Measurements from ENCODE around the gene TP63. TPM values are rescaled to one million over a fixed set of nuclear protein-coding genes. Genes with fewer than 3 reads are reported as not detected.

TP63 gene
- total and polyA plus RNA-seq, 2 experiments from 2014 or later = not detected

GRCh38 chr3:189908646-189909045 is 277.5 kb downstream of the TP63 start:
- Histone ChIP-seq H3K4me2 (no peak overlapping the region), H3K36me3 (ENCODE audit: insufficient read depth) (no peaks in the 10 kb centered on the region), H3K27ac (ENCODE audit: low read depth) (no peak overlapping the region), H2AFZ (peak overlapping the region; percentile 80), H3K79me2 (replicated peaks; ENCODE audit: insufficient read depth) (no peaks in the 10 kb centered on the region), H3K4me1 (ENCODE audit: insufficient read depth) (peaks cover 7% of the 10 kb centered on the region), H3K27me3 (ENCODE audit: insufficient read depth) (no peaks in the 10 kb centered on the region), H3F3A (replicated peaks; ENCODE audit: low read depth) (no peaks in the 10 kb centered on the region), H3K4me3 (no peak overlapping the region), H3K9me2 (ENCODE audit: insufficient read depth) (peaks cover 11% of the 10 kb centered on the region; the same call in 1 of the 2 replicates), H4K20me1 (replicated peaks; ENCODE audit: insufficient read depth) (no peaks in the 10 kb centered on the region)
- no peaks in the 10 kb centered on the region for H3K36me3 Mint-ChIP-seq (ENCODE audit: low read depth)
- TF ChIP-seq POLR2AphosphoS5 (IDR thresholded peaks at IDR 0.05; ENCODE audit: low read depth) = no peak
- no peak for TF ChIP-seq ZNF114 (CRISPR knock-in tag; IDR thresholded peaks at IDR 0.05)
- H3K4me3 Mint-ChIP-seq = no peak overlapping the region
- ATAC-seq (no peak), DNase-seq (ENCODE audit: low spot score) (no peak)
- H3K27ac Mint-ChIP-seq = no peak overlapping the region; the same call in 1 of the 2 replicates
- H3K9me3 Mint-ChIP-seq = no peaks in the 10 kb centered on the region
- H3K27me3 Mint-ChIP-seq (ENCODE audit: insufficient read depth, low read depth, poor library complexity) = no peaks in the 10 kb centered on the region
- peaks cover 14% of the 10 kb centered on the region for H3K4me1 Mint-ChIP-seq

GRCh38 chr3:189909139-189909538 is 277.9 kb downstream of the TP63 start:
- H3K4me1 ChIP-seq (ENCODE audit: insufficient read depth) = peaks cover 7% of the 10 kb centered on the region
- no peaks in the 10 kb centered on the region for H3K27me3 Mint-ChIP-seq (ENCODE audit: insufficient read depth, low read depth, poor library complexity)
- DNase-seq (ENCODE audit: low spot score) = no peak
- H3F3A ChIP-seq (replicated peaks; ENCODE audit: low read depth) = no peaks in the 10 kb centered on the region
- H3K4me2 ChIP-seq = no peak overlapping the region
- no peak for ATAC-seq
- H3K9me2 ChIP-seq (ENCODE audit: insufficient read depth) = peaks cover 11% of the 10 kb centered on the region; the same call in 1 of the 2 replicates
- no peaks in the 10 kb centered on the region for H3K9me3 Mint-ChIP-seq
- H3K36me3 ChIP-seq (ENCODE audit: insufficient read depth) = no peaks in the 10 kb centered on the region
- no peaks in the 10 kb centered on the region for H3K79me2 ChIP-seq (replicated peaks; ENCODE audit: insufficient read depth)
- H3K4me3 Mint-ChIP-seq = no peak overlapping the region
- no peak overlapping the region for H3K27ac Mint-ChIP-seq
- no peak overlapping the region for H3K4me3 ChIP-seq
- no peaks in the 10 kb centered on the region for H3K27me3 ChIP-seq (ENCODE audit: insufficient read depth)
- TF ChIP-seq ZNF331 (CRISPR knock-in tag; IDR thresholded peaks at IDR 0.05; ENCODE audit: low read depth) (no peak), ZNF462 (CRISPR knock-in tag; IDR thresholded peaks at IDR 0.05) (no peak)
- H2AFZ ChIP-seq = no peak overlapping the region
- H3K27ac ChIP-seq (ENCODE audit: low read depth) = no peak overlapping the region
- H3K4me1 Mint-ChIP-seq = peaks cover 14% of the 10 kb centered on the region
- H3K36me3 Mint-ChIP-seq (ENCODE audit: low read depth) = no peaks in the 10 kb centered on the region
- H4K20me1 ChIP-seq (replicated peaks; ENCODE audit: insufficient read depth) = no peaks in the 10 kb centered on the region

Measured in GM23338 (cell line).